Neural progenitor cell (in vitro differentiated cells): ENCODE results near the gene PARP4. TPM values are rescaled to one million over a fixed set of nuclear protein-coding genes. Genes with fewer than 3 reads are reported as not detected.
"Not testable (repeated sequence)": the region's sequence is repeated elsewhere in the genome, so short reads cannot be mapped to it uniquely, and the experiment has no call there.

Source experiments
- DNase-seq: peaks from one replicate; pipeline ENCODE4 v3.0.0-alpha.2; 2016; ENCODE audit warnings: low spot score
- H2AFZ ChIP-seq: fragments of 200-600 bp; sonication (generic); replicated peaks from 2 replicates; pipeline ENCODE4 v1.6.1; 2016; ENCODE audit warnings: antibody characterized with exemption
- H3F3A ChIP-seq: fragments of 200-600 bp; sonication (generic); 2 replicates; pipeline ENCODE4 v1.6.1; 2016; ENCODE audit warnings: antibody characterized with exemption, low read depth
- H3K27ac ChIP-seq: fragments of 200-600 bp; sonication (generic); 2 replicates; pipeline ENCODE4 v1.5.1; 2016; ENCODE audit warnings: mild to moderate bottlenecking
- H3K27me3 ChIP-seq: fragments of 200-600 bp; sonication (generic); 2 replicates; pipeline ENCODE4 v1.6.1; 2016; ENCODE audit warnings: mild to moderate bottlenecking, moderate library complexity
- H3K36me3 ChIP-seq: fragments of 200-600 bp; sonication (generic); 2 replicates; pipeline ENCODE4 v1.5.1; 2016
- H3K4me1 ChIP-seq: fragments of 200-600 bp; sonication (generic); 2 replicates; pipeline ENCODE4 v1.6.1; 2016; ENCODE audit warnings: mixed run types
- H3K4me2 ChIP-seq: fragments of 200-600 bp; sonication (generic); 2 replicates; pipeline ENCODE4 v1.6.1; 2016
- H3K4me3 ChIP-seq: fragments of 200-600 bp; sonication (generic); 2 replicates; pipeline ENCODE4 v1.5.1; 2016
- H3K79me2 ChIP-seq: fragments of 200-600 bp; sonication (generic); 2 replicates; pipeline ENCODE4 v1.6.1; 2016; ENCODE audit warnings: low read depth
- H3K9ac ChIP-seq: fragments of 200-600 bp; sonication (generic); 2 replicates; pipeline ENCODE4 v1.6.1; 2016
- H3K9me3 ChIP-seq: fragments of 200-600 bp; sonication (generic); 2 replicates; pipeline ENCODE4 v1.5.1; 2016; ENCODE audit warnings: low read depth
- H4K20me1 ChIP-seq: fragments of 200-600 bp; sonication (generic); 2 replicates; pipeline ENCODE4 v1.6.1; 2016; ENCODE audit warnings: low read depth
- H3K27ac Mint-ChIP-seq: 3 replicates; pipeline ENCODE4 v1.8.0; 2021; ENCODE audit warnings: mixed read lengths
- H3K27me3 Mint-ChIP-seq: 2 replicates; pipeline ENCODE4 v1.8.0; 2022; ENCODE audit warnings: low read depth, mild to moderate bottlenecking, inconsistent platforms, moderate library complexity, mixed read lengths; ENCODE audit not compliant: insufficient read depth
- H3K36me3 Mint-ChIP-seq: 3 replicates; pipeline ENCODE4 v1.8.0; 2021; ENCODE audit warnings: mixed read lengths
- H3K4me1 Mint-ChIP-seq: 3 replicates; pipeline ENCODE4 v1.8.0; 2021; ENCODE audit warnings: mixed read lengths
- H3K4me3 Mint-ChIP-seq: 3 replicates; pipeline ENCODE4 v1.8.0; 2021; ENCODE audit warnings: mild to moderate bottlenecking, moderate library complexity, mixed read lengths
- H3K9me3 Mint-ChIP-seq: 3 replicates; pipeline ENCODE4 v1.8.0; 2020; ENCODE audit warnings: mixed read lengths
- EZH2 ChIP-seq: fragments of 200-600 bp; sonication (generic); IDR thresholded peaks from 2 replicates; pipeline ENCODE4 v1.6.1; 2017; ENCODE audit warnings: antibody characterized with exemption, mild to moderate bottlenecking, moderate library complexity
- EZH2phosphoT487 ChIP-seq: fragments of 200-600 bp; sonication (generic); IDR thresholded peaks from 2 replicates; pipeline ENCODE4 v1.6.1; 2017; ENCODE audit warnings: antibody characterized with exemption
- total RNA-seq: library from RNA; depleted of rRNA; stranded (reverse); fragments of >200 nt; gene quantifications from 2 replicates; pipeline ENCODE4 v1.2.3, GENCODE V29; 2015; ENCODE audit warnings: low replicate concordance
- TF ChIP-seq, protein P1 (sequence below): fragments of 200-600 bp; sonication (generic); IDR thresholded peaks from 2 replicates; pipeline ENCODE4 v1.5.1; 2017; ENCODE audit warnings: antibody characterized with exemption, mild to moderate bottlenecking

Gene PARP4
- total RNA-seq, 1 donor from 2014 or later = 44.6 TPM

DNA sequence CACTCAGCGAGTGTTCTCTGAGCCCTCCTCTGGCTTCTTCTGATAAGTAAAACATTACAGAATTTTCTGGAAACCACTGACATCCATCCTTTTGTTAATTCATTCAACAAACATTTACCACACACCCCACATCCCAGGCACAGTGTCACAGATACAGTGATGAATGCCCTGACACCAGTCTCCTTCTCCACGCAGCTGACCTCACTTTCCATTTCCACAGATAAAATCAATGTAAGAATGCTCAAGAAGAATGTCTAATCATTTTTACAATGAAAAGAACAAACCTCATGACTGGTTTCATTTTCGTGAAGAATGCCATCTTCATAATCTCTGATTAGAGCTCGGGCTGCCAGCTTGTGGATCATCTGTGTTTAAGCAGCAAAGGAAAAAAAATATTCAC is 69.2 kb downstream of the PARP4 start:
- TF ChIP-seq EZH2phosphoT487 (no peak), EZH2 (no peak)
- TF ChIP-seq, protein P1, sequence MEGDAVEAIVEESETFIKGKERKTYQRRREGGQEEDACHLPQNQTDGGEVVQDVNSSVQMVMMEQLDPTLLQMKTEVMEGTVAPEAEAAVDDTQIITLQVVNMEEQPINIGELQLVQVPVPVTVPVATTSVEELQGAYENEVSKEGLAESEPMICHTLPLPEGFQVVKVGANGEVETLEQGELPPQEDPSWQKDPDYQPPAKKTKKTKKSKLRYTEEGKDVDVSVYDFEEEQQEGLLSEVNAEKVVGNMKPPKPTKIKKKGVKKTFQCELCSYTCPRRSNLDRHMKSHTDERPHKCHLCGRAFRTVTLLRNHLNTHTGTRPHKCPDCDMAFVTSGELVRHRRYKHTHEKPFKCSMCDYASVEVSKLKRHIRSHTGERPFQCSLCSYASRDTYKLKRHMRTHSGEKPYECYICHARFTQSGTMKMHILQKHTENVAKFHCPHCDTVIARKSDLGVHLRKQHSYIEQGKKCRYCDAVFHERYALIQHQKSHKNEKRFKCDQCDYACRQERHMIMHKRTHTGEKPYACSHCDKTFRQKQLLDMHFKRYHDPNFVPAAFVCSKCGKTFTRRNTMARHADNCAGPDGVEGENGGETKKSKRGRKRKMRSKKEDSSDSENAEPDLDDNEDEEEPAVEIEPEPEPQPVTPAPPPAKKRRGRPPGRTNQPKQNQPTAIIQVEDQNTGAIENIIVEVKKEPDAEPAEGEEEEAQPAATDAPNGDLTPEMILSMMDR = no peak
- Mint-ChIP-seq H3K9me3 (no peaks in the 10 kb centered on the region), H3K36me3 (peaks cover 27% of the 10 kb centered on the region), H3K4me1 (peaks cover 3% of the 10 kb centered on the region), H3K27me3 (no peaks in the 10 kb centered on the region), H3K4me3 (no peak overlapping the region), H3K27ac (no peak overlapping the region)
- Histone ChIP-seq H2AFZ (no peak overlapping the region), H3K9ac (no peak overlapping the region), H3F3A (no peaks in the 10 kb centered on the region), H3K4me2 (no peak overlapping the region), H3K4me3 (no peak overlapping the region), H3K9me3 (no peaks in the 10 kb centered on the region), H3K79me2 (no peaks in the 10 kb centered on the region), H4K20me1 (no peaks in the 10 kb centered on the region), H3K27ac (no peak overlapping the region), H3K36me3 (peaks cover 3% of the 10 kb centered on the region), H3K27me3 (no peaks in the 10 kb centered on the region), H3K4me1 (no peaks in the 10 kb centered on the region)
- no peak for DNase-seq

DNA sequence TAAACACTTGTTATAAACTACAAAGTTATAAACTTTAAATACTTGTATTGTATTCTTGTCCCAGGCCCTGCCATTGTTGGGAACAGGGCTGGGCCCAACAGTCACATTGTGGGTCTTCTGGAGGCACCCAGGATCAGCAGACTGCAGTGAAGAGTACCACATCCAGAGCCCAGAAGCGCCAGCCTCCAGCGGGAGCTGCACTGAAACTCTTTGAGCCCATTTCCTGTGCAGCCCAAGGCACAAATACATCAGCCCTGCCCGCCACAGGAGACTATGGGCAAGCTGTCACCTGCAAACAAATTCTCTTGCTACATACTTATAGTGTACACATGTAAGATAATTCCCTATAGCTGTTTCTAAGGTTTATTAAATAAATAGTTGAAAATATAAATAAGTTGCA is 86.5 kb downstream of the PARP4 start:
- H3K27ac Mint-ChIP-seq, H3K9ac ChIP-seq, DNase-seq, H3K4me2 ChIP-seq, H3K4me3 Mint-ChIP-seq, H3F3A ChIP-seq, H3K4me1 ChIP-seq, H3K36me3 ChIP-seq, H3K27ac ChIP-seq, H3K27me3 ChIP-seq, H4K20me1 ChIP-seq, H3K27me3 Mint-ChIP-seq, H3K4me1 Mint-ChIP-seq, H3K79me2 ChIP-seq, H3K9me3 ChIP-seq, H3K4me3 ChIP-seq, H2AFZ ChIP-seq: not testable (repeated sequence)
- peaks cover 18% of the 10 kb centered on the region for H3K9me3 Mint-ChIP-seq
- H3K36me3 Mint-ChIP-seq = peaks cover 33% of the 10 kb centered on the region

DNA sequence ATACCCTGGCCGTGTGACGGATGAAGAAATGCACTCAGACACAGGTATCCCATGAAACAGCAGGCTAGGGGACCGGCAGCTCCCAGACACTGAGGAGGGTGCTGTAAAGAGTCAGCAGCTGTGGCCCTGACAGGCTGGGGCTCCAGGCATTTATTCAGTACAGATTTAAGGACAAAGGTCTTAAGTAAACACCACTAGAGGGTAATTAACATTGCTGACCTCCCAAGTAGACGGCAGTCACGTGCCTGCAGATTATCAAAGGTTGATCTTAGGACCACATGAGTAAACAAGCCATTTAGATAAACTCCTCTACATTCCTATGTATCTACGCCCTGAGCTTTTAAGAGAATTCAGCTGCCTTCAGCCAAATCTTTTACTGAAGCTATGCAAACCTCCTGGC is 92.9 kb downstream of the PARP4 start:
- not testable (repeated sequence) for DNase-seq, H3K4me2 ChIP-seq, H3K9me3 ChIP-seq, H3K79me2 ChIP-seq, H3K4me1 Mint-ChIP-seq, H3K4me3 ChIP-seq, H3K27me3 ChIP-seq, H3K9me3 Mint-ChIP-seq, H3K27ac ChIP-seq, H3K9ac ChIP-seq, H3K27ac Mint-ChIP-seq, H3K36me3 ChIP-seq, H3K27me3 Mint-ChIP-seq, H3K4me3 Mint-ChIP-seq, H4K20me1 ChIP-seq, H3F3A ChIP-seq, H2AFZ ChIP-seq, H3K4me1 ChIP-seq
- peaks cover 19% of the 10 kb centered on the region for H3K36me3 Mint-ChIP-seq

DNA sequence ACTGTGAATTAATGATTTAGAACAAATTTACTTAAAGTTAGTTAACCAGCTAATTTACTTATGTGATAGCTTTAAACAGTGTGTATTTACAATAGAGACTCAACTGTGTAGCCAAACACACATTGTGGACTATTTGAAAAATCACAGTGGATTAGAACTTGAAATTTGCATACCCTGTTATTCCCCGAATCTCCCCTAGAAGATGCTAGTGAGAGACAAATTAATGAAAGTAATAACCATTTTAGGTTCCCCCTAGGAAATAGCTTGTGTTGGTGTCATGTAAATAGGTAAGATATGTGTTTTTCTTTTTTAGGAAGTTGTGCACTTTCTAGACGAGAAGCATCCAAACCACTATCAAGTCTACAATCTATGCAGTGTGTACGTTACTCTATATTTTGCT is 104.7 kb downstream of the PARP4 start:
- H3K36me3 Mint-ChIP-seq = no peaks in the 10 kb centered on the region
- no peak overlapping the region for H3K27ac ChIP-seq
- H3F3A ChIP-seq = no peaks in the 10 kb centered on the region
- no peaks in the 10 kb centered on the region for H3K9me3 Mint-ChIP-seq
- no peaks in the 10 kb centered on the region for H3K36me3 ChIP-seq
- no peaks in the 10 kb centered on the region for H3K27me3 ChIP-seq
- no peak overlapping the region for H3K4me3 ChIP-seq
- H3K9ac ChIP-seq = no peak overlapping the region
- no peaks in the 10 kb centered on the region for H3K27me3 Mint-ChIP-seq
- no peaks in the 10 kb centered on the region for H3K9me3 ChIP-seq
- no peak overlapping the region for H2AFZ ChIP-seq
- TF ChIP-seq, protein P1 = peak; percentile 23
- no peak for TF ChIP-seq EZH2
- no peak for TF ChIP-seq EZH2phosphoT487
- H3K79me2 ChIP-seq = no peaks in the 10 kb centered on the region
- H3K4me3 Mint-ChIP-seq = no peak overlapping the region
- H3K4me2 ChIP-seq = no peak overlapping the region
- H3K4me1 ChIP-seq = no peaks in the 10 kb centered on the region
- H3K27ac Mint-ChIP-seq = no peak overlapping the region
- H4K20me1 ChIP-seq = no peaks in the 10 kb centered on the region
- H3K4me1 Mint-ChIP-seq = no peaks in the 10 kb centered on the region
- DNase-seq = no peak
